ENCODE data around the gene CFAP46.

GRCh38 chr10:132889556-132889955 is 52.8 kb downstream of the CFAP46 start:
- TF ChIP-seq, protein P1, sequence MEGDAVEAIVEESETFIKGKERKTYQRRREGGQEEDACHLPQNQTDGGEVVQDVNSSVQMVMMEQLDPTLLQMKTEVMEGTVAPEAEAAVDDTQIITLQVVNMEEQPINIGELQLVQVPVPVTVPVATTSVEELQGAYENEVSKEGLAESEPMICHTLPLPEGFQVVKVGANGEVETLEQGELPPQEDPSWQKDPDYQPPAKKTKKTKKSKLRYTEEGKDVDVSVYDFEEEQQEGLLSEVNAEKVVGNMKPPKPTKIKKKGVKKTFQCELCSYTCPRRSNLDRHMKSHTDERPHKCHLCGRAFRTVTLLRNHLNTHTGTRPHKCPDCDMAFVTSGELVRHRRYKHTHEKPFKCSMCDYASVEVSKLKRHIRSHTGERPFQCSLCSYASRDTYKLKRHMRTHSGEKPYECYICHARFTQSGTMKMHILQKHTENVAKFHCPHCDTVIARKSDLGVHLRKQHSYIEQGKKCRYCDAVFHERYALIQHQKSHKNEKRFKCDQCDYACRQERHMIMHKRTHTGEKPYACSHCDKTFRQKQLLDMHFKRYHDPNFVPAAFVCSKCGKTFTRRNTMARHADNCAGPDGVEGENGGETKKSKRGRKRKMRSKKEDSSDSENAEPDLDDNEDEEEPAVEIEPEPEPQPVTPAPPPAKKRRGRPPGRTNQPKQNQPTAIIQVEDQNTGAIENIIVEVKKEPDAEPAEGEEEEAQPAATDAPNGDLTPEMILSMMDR (IDR thresholded peaks at IDR 0.05), result no peak
- TF ChIP-seq POLR2AphosphoS5 (IDR thresholded peaks at IDR 0.05; ENCODE audit: low read depth, low read length) (no peak), SIN3A (IDR thresholded peaks at IDR 0.05; ENCODE audit: borderline replicate concordance, insufficient read depth, low read depth, low read length) (no peak), TCF7L2 (IDR thresholded peaks at IDR 0.05; ENCODE audit: low read depth, low read length) (no peak)

Data from Panc1 (cell line).